H7 (cell line): Measurements from ENCODE around the gene PCSK5. TPM values are rescaled to one million over a fixed set of nuclear protein-coding genes. Genes with fewer than 3 reads are reported as not detected.

Experiments used
- DNase-seq: peaks from one replicate; pipeline ENCODE4 v3.0.0; 2012
- H3K27me3 ChIP-seq: 2 replicates; pipeline ENCODE4 v1.6.0; 2011; ENCODE audit warnings: mild to moderate bottlenecking, low read length; ENCODE audit not compliant: control insufficient read depth, insufficient read depth
- H3K36me3 ChIP-seq: replicated peaks from 2 replicates; pipeline ENCODE4 v1.5.1; 2011; ENCODE audit warnings: low read length; ENCODE audit not compliant: control insufficient read depth, insufficient read depth
- H3K4me3 ChIP-seq: 2 replicates; pipeline ENCODE4 v1.5.1; 2011; ENCODE audit warnings: low read depth, mild to moderate bottlenecking, control low read depth, low read length, moderate library complexity; ENCODE audit not compliant: insufficient read depth
- total RNA-seq: library from RNA; depleted of rRNA; stranded (reverse); fragments of >200 nt; shearing (Covaris generic); gene quantifications from 2 replicates; pipeline ENCODE4 v1.2.3, GENCODE V29; 2014

Gene PCSK5
- total RNA-seq, 1 experiment from 2014 or later, result 10.1 TPM

DNA sequence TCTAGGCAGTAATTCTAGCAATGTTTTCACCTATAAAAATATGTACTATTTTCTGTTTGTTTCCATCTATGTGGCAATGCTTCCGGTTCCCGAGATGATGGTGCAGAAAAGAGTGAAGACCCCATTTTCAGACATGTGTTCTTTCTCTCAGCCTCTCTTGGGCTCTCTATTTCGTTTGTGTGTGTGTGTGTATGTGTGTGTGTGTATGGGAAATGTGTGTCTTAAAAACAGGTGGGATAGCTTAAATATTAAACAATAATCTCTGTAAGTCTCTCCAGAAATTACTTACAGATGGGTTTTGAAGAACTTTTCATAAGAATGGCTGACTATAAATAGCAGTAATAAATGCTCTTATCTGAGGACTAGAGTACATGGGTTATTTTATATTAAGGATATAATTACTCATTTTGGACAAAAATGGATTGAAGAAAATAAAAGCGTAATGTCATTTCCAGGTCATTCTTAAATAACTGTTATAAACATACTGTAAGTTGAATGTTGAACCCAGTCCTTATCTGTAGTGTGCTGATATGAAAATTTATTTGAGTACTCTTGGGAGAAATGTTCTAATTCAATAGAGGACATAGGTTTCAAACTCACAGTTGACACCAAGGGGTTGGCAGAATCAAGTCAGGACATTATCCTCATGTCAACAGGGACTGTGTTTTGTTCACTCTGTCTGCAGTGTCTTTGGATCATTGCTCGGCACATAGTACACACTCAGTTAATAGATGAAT is 31.1 kb downstream of the PCSK5 start:
- no peak overlapping the region for H3K4me3 ChIP-seq
- H3K36me3 ChIP-seq, result no peaks in the 10 kb centered on the region
- H3K27me3 ChIP-seq, result no peaks in the 10 kb centered on the region
- no peak for DNase-seq

DNA sequence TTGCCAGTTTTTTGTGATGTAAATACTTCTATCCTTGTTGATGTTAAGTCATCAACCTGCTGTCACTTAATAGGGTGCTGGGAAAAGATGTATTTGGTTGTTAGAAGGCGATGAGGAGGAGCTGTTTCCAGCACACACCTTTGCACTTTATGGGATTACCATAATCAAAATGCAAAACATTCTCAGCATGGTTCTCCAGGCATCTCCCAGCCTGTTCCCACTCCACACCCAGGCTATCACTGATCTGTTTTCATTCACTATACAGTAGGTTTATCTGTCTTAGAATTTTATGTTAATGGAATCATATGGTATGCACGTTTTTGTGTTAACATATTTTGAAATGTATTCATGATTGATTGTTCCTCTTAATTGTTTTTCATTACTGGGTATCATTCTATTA is 35.9 kb downstream of the PCSK5 start:
- Histone ChIP-seq H3K36me3 (no peaks in the 10 kb centered on the region), H3K4me3 (no peak overlapping the region), H3K27me3 (no peaks in the 10 kb centered on the region)
- no peak for DNase-seq

DNA sequence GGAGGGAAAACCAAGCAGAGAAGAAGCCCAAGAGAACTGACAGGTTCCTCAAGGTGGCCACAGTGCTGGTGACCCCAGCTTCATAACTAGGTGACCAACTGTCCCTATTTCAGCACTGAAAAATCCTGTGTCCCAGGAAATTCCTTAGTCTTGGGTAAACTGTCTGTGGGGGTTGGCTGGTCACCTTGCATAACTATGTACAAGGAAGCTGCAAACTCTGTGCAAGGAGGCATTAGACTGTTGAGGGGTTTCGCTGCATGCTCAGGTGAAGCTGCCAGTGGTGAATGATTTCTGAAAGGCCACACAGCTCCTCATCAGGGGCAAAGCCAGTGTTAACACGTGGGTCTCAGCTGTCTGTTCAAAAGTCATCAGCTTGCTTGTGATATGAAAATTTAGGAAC is 36.9 kb downstream of the PCSK5 start:
- no peak overlapping the region for H3K4me3 ChIP-seq
- DNase-seq, result no peak
- H3K36me3 ChIP-seq, result no peaks in the 10 kb centered on the region
- H3K27me3 ChIP-seq, result no peaks in the 10 kb centered on the region

DNA sequence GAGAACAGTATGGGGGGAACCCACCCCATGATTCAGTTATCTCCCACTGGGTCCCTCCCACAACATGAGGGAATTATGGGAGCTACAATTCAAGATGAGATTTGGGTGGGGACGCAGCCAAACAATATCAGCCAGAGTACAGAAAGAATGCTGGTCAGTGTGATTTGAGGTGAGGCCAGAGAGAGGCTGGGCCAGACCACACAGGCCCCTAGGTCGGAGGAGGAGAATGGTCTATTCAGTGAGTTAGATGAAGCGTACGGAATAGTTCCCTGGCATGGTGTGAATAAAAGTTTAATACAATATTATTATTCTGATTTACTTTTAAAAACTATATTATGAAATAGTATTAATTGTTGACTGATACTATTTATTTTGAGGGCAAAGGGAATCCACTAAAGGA is 39.7 kb downstream of the PCSK5 start:
- no peak overlapping the region for H3K4me3 ChIP-seq
- no peaks in the 10 kb centered on the region; the same call in 1 of the 2 replicates for H3K36me3 ChIP-seq
- no peaks in the 10 kb centered on the region for H3K27me3 ChIP-seq
- no peak for DNase-seq

DNA sequence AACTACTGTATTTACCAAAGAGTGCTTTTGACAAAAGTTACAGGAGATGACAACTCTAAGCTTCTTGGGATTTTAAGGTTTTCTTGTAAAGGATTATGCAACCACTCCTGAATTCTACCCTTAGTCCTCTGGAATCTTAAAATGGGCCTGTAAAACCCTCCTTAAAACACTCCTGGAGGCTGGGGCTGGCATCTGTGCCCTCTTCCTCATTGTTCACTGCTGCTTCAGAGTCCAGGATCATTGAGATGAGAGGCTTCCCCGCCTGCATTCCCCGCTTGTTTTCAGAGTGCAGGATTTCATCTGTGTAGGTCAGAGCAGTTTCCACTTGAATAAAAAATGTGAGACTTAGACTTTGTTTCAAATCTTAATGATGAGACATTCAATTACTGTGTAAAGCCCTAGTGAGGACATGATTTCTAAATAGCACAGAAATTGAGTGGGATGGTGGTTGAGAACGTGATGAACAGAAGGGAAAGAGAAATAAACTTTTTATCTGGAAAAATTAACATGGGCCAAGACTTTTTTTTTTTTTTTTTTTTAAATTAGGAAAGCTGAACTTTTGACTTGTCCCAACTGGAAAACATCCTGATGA is 40.4 kb downstream of the PCSK5 start:
- H3K27me3 ChIP-seq, result no peaks in the 10 kb centered on the region
- DNase-seq, result no peak
- H3K4me3 ChIP-seq, result no peak overlapping the region
- no peaks in the 10 kb centered on the region; the same call in 1 of the 2 replicates for H3K36me3 ChIP-seq

DNA sequence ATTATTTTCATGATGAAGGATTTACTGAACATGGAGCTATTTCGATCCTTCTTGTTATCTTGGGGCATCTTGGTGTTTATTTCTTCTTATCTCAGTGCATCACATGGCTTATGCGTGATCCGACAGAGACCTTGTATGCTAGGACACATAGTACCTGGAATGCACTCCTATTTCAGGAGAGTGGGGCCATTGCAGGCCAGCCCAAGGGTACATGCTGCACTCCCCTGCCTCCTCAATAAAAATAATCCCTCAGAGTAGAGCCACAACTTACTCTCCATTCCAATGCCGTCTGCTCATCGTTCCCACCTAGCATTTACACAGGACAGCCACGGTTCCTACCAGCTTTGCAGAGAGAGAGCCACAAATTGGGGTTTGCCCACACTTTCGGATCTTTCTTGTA is 43.5 kb downstream of the PCSK5 start:
- Histone ChIP-seq H3K36me3 (no peaks in the 10 kb centered on the region; the same call in 1 of the 2 replicates), H3K4me3 (no peak overlapping the region), H3K27me3 (no peaks in the 10 kb centered on the region)
- no peak for DNase-seq

DNA sequence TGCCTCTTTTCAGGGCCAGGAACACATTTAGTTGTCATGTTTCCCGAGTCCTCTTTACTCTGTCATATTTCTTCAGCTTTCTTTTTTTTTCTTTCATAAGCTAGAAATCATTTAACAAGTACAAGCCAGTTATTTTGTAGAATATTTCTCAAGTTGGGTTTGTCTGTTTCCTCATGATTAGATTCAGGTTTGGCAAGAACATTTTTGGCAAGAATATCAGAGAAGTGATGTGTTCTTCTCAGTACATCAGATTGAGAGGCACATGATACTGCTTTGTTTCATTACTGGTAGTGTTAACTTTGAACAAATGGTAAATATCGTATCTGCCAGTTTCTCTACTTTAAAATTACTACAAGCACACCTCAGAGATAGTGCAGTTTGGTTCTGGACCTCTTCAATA is 45.1 kb downstream of the PCSK5 start:
- H3K4me3 ChIP-seq, result no peak overlapping the region

DNA sequence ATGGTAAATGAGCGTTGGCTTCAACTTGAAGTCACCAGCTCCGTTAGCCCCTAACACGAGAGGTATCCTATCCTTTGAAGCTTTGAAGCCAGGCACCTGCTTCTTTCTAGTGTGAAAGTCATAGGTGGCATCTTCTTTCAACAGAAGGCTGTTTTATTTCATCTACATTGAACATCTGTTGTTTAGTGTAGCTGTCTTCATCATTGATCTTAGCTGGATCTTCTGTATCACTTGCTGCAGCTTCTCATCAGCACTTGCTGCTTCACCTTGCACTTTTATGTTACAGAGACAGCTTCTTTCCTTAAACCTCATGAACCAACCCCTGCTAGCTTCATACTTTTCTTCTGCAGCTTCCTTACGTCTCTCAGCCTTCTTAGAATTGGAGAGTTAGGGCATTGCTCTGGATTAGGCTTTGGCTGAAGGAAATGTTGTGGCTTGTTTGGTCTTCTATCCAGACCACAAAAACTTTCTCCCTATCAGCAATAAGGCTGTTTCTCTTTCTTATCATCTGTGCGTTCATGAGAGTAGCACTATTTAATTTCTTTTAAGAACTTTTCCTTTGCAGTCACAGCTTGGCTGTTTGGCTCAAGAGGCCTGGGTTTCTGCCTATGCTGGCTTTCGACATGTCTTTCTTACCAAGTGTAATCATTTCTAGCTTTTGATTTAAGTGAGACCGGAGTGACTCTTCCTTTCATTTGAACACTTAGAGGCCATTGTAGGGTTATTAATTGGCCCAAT is 47.2 kb downstream of the PCSK5 start:
- no peaks in the 10 kb centered on the region for H3K27me3 ChIP-seq
- no peak for DNase-seq
- no peak overlapping the region for H3K4me3 ChIP-seq
- no peaks in the 10 kb centered on the region; the same call in 1 of the 2 replicates for H3K36me3 ChIP-seq

More for the DNA sequence above, 45.1 kb downstream of the PCSK5 start:
- Histone ChIP-seq H3K27me3 (no peaks in the 10 kb centered on the region), H3K36me3 (no peaks in the 10 kb centered on the region; the same call in 1 of the 2 replicates)
- no peak for DNase-seq

DNA sequence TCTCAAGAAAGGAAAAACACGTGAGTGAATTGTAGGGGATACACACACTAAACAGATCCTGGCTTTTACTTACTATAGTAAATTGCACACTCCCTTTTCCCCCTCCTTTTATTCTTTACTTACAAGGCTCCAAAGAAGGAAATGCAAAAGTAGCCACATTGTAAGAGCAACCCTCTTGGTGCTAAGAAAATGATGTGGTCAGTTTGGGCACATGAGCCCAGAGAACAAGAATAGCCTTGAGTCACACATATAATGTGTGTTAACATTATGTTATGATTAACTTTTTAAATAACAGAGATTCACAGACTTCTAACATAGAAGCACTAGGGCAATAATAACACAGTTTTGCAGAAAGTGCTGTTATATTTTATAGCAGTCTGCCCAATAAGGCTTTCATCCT is 48.5 kb downstream of the PCSK5 start:
- no peak for DNase-seq
- H3K36me3 ChIP-seq, result no peaks in the 10 kb centered on the region; the same call in 1 of the 2 replicates
- H3K27me3 ChIP-seq, result no peaks in the 10 kb centered on the region
- no peak overlapping the region for H3K4me3 ChIP-seq

DNA sequence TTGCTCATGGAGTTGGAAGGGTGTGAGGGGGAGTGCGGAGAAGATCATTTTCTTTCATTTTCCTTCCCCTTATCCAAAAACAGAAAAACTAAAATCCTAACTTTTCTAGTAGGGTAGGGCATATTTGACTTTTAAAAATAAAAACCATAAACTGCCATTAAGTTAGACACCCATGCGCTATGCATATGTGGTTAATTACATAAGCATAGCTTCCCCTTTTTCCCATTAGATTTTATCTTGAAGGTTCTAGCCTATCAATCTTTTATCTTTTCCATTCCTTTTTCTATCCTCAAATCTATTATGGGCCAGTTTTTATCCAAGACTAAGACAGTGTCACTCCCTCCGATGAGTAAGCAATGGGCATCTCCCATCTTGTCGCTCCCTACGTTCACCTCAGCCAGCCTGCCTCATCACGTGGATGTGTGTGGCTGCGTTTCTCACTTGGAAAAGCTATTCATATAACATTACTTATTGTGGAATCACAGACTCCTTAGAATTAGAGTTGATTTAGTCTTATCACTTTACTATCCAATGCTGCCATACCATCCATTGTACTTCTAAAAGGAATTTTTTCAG is 49.2 kb downstream of the PCSK5 start:
- H3K36me3 ChIP-seq, result no peaks in the 10 kb centered on the region
- no peak for DNase-seq
- no peak overlapping the region for H3K4me3 ChIP-seq
- no peaks in the 10 kb centered on the region for H3K27me3 ChIP-seq

DNA sequence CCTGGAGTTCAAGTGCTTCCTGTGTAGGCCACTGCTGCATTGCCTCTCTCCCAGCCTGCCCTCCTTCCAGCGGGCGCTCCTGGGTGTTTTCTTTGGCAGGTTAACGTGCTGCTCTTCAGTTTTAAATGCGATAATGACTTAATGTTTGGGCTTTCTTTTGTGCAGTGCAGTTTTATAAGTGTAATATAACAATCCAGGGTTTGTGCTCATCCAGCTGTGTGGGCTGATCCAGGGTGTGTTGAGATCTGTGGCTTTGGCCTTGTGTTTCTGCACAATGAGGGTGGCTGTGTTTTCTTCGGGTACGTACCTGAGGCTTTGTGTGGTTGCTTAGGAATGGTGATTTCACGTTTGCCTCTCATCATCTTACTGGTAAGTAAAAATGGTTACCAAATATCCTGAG is 50.6 kb downstream of the PCSK5 start:
- H3K27me3 ChIP-seq, result no peaks in the 10 kb centered on the region
- H3K4me3 ChIP-seq, result no peak overlapping the region
- no peak for DNase-seq
- no peaks in the 10 kb centered on the region for H3K36me3 ChIP-seq

DNA sequence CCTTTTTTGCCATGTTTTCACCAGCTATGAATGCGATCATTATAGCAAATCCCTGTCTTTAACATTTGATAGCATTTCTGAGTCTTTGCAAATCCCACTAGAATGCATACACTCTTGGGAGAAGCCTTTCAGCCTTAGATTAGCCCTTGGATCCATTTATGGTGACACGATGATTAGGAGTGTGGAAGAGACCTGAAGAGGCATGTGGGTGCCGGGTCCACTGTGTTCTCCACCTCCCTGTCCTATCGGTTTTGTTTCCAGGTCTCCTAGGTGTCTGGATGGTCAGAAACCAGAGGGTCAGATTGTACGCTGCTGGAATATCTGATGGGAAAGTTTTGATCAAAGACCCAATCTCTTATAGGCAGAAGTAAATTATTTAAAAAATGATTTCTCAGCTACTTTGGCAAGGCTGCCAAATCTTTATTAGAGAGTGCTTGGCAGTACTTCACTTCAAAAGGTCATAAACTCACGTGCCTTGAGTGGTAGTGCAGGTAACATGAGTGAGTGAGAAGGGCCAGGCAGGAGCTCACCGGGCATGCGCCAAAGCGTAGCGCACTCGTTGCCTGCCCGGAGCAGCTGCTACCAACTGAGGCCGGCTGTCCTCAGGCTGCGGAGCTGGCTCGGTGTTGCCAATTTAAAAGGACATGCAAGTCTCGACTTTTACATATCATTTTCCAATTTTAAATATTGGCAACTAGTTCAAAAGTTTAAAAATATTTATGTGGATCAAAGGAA is 51.3 kb downstream of the PCSK5 start:
- Histone ChIP-seq H3K36me3 (no peaks in the 10 kb centered on the region), H3K27me3 (no peaks in the 10 kb centered on the region), H3K4me3 (no peak overlapping the region)
- no peak for DNase-seq

DNA sequence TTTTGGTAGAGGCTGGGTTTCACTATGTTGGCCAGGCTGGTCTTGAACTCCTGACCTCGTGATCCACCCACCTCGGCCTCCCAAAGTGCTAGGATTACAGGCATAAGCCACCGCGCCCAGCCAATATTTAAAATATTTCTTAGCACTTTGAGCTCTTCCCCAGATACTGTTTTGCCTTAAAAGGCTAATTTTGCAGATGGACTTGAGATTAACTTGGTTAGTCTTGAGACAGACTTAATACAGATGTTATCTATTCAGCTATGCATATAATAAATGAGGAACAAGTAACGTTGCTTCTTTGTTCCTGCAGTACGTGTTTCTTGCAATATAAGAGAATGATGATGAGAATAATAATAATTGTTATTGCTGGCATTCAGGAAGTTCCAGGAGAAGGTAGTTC is 56.3 kb downstream of the PCSK5 start:
- Histone ChIP-seq H3K27me3 (no peaks in the 10 kb centered on the region), H3K36me3 (peaks cover 2% of the 10 kb centered on the region; the same call in 1 of the 2 replicates), H3K4me3 (no peak overlapping the region)
- no peak for DNase-seq

DNA sequence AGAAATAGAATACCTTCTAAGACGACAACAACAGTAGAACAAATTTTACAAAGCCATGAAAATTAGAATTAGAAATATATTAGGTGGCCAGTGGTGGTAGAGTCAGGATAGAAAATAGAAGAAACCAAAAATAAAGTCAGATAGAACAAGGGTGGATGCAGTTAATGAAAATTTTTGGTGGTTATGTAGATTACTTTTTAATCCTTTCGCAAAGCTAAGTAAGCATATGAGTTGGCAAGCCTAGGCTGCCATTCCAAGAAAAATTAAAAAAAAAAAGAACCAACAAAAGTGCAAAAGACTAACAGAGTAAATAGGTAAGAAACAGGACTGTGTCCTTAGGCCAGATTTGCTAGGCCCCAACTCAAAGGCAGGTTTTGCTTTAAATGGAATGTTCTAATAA is 56.8 kb downstream of the PCSK5 start:
- H3K36me3 ChIP-seq, result peaks cover 2% of the 10 kb centered on the region; the same call in 1 of the 2 replicates
- no peaks in the 10 kb centered on the region for H3K27me3 ChIP-seq
- H3K4me3 ChIP-seq, result no peak overlapping the region
- no peak for DNase-seq
